GM19372 (cell line): ENCODE measurements around the gene GIMAP8.

Source experiments
- ATAC-seq: cut with Tn5 transposase; IDR thresholded peaks from one replicate; pipeline ENCODE4 v1.9.1; 2021; ENCODE audit warnings: mild to moderate bottlenecking, low read depth, moderate library complexity; ENCODE audit not compliant: unreplicated experiment

Gene GIMAP8

GRCh38 chr7:150410680-150411346 is 39.6 kb upstream of the GIMAP8 start:
- ATAC-seq = no peak

GRCh38 chr7:150411606-150412005 is 38.8 kb upstream of the GIMAP8 start:
- ATAC-seq = no peak

- no peak for ATAC-seq
Measured at GRCh38 chr7:150412016-150412415, 38.4 kb upstream of the GIMAP8 start.

- no peak for ATAC-seq
Measured at GRCh38 chr7:150412518-150413488, 37.6 kb upstream of the GIMAP8 start.

- no peak for ATAC-seq
Measured at GRCh38 chr7:150413640-150414081, 36.8 kb upstream of the GIMAP8 start.

- ATAC-seq = no peak
Measured at GRCh38 chr7:150415161-150416153, 35.0 kb upstream of the GIMAP8 start.

GRCh38 chr7:150417239-150417638 is 33.2 kb upstream of the GIMAP8 start:
- ATAC-seq = no peak

- ATAC-seq = no peak
Measured at GRCh38 chr7:150417863-150418262, 32.6 kb upstream of the GIMAP8 start.

GRCh38 chr7:150420242-150420641 is 30.2 kb upstream of the GIMAP8 start:
- no peak for ATAC-seq

GRCh38 chr7:150420987-150421674 is 29.3 kb upstream of the GIMAP8 start:
- peak; percentile 97 for ATAC-seq

- ATAC-seq = no peak
Measured at GRCh38 chr7:150421831-150422230, 28.6 kb upstream of the GIMAP8 start.

GRCh38 chr7:150425670-150426069 is 24.8 kb upstream of the GIMAP8 start:
- ATAC-seq = no peak

GRCh38 chr7:150428671-150429451 is 21.6 kb upstream of the GIMAP8 start:
- no peak for ATAC-seq

GRCh38 chr7:150429699-150430098 is 20.7 kb upstream of the GIMAP8 start:
- ATAC-seq = no peak

- no peak for ATAC-seq
Measured at GRCh38 chr7:150430465-150431085, 19.9 kb upstream of the GIMAP8 start.

- no peak for ATAC-seq
Measured at GRCh38 chr7:150431839-150432658, 18.4 kb upstream of the GIMAP8 start.

GRCh38 chr7:150432915-150433892 is 17.2 kb upstream of the GIMAP8 start:
- ATAC-seq = no peak
